NCI-H2171 treated with DMSO at 0.1 percent for 48 hours (cell line): ENCODE data around the gene CALHM2.
"Not testable (repeated sequence)": the region's sequence is repeated elsewhere in the genome, so short reads cannot be mapped to it uniquely, and the experiment has no call there.

Experiments
- DNase-seq: peaks from one replicate; lab custom pipeline; 2025; lab: John Stamatoyannopoulos, UW

CALHM2 gene, protein sequence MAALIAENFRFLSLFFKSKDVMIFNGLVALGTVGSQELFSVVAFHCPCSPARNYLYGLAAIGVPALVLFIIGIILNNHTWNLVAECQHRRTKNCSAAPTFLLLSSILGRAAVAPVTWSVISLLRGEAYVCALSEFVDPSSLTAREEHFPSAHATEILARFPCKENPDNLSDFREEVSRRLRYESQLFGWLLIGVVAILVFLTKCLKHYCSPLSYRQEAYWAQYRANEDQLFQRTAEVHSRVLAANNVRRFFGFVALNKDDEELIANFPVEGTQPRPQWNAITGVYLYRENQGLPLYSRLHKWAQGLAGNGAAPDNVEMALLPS

DNA sequence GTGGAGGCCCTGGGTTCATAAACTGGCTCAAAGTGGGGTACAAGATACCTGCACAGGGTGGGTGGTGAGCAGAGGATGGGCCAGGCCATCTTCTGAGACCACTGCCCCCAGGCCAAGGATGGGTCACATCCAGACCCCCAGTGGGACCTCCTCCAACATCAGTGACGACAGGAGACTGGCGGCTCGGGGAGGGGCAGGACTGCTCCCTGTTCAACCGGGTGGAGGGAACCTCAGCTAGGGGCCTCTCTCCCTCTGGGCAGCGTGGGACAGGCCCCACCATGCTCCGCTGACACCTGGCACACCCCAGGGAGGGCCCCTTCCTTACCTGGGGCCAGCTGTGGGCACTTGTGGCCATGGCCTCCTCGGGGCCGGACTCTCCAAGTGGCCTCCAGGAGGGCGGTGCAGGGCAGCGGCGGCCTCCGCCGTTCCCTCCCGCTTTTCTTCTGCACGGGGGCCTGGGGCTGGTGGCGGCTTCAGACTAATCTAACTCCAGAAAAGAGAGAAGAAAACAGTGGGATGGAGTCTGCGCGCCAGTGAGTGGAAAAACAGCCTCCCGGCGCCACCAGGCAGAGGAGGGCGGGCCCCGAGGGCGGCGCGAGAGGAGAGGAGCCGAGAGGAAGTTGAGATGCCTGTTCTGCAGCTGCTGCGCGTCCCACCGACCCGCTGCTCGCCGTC is at the start of gene CALHM2:
CALHM2 (minus strand) TSS at position 540 of the 675 bp plus-strand sequence. CDS start 2,429 bp downstream, outside the sequence.
- peak; percentile 64 for DNase-seq

DNA sequence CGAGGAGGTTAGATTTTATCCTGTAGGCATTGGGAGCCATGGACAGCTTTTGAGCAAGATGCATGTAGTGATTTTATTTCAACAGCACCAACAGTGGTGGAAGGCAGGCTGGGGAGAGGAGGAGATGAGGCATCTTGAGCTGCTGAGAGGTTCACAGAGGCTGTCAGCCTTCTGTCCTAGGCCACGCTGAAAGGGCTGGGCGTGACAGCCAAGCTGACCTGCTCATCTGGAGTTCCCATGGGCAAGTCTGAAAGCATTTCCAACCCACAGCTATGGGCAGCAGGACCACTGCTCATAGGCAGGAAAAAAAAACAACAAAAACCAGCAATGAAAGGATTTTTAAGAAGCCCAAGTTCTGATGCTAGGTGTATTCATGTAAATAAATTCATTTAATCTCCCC is 49.0 kb upstream of the CALHM2 start:
- DNase-seq, result no peak

DNA sequence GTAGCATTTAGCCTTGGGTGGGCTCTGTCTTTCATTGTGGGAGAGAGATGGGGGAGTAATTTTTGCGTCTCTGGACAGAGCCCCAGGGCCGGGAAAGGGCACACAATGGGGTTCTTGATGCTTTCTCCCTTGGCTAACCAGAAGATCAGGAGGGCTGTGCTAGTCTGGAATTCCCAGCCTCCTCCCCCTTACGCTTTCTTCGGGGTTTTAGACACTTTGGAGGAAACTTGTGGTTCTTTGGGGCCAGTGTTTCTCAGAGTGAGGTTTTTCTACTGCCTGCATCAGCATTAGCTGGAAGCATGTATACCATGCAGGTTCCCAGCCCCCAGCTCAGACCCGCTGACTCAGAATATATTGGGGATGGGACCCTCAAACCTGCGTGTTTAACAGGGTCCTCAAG is 48.3 kb upstream of the CALHM2 start:
- no peak for DNase-seq

DNA sequence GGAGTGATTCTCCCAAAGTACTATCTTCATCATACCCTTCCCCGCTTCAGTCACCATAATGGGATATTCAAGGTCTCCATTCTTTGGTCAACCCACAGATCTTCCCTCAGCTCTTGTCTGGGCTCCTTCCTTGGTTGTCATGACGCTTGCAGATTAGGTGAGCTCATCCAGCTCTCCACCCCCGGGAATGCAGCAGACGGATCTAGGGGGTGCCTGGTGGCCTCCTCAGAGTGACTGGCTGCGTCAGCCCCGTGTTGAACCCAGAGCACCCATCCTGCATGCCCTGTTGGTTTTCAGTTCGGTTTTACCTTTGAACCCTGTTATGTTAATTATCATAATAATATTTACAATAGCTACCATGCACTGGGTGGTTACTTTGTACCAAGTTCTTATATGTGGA is 47.7 kb upstream of the CALHM2 start:
- DNase-seq, result no peak

DNA sequence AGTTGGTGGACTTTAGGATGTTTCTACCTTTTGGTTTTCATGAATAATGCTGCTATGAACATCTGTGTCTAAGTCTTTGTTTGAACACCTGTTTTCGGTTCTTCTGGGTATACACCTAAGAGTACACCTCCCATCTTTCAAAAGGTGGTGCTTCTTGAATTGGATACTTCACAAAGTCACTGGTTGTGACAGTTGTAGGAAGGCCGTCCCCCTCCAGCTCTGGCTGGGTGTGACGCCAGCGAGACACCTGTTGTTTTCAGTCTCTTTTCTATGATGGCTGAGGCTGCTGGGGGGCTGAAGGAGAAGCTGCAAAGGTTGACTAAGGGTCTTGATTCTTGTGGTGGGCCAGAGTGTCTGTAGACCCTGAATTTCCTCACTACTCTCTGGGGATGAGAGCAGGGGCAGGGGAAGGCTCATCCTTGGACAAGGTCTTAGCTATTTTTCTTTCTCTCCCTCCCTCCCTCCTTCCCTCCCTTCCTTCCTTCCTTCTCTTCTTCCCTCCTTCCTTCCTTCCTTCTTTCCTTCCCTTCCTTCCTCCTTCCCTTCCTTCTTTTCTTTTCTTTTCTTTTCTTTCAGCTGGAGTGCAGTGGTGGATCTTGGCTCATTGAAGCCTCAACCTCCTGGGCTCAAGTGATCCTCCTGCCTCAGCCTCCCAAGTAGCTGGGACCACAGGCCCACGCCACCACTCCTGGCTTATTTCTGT is 46.9 kb upstream of the CALHM2 start:
- no peak for DNase-seq

DNA sequence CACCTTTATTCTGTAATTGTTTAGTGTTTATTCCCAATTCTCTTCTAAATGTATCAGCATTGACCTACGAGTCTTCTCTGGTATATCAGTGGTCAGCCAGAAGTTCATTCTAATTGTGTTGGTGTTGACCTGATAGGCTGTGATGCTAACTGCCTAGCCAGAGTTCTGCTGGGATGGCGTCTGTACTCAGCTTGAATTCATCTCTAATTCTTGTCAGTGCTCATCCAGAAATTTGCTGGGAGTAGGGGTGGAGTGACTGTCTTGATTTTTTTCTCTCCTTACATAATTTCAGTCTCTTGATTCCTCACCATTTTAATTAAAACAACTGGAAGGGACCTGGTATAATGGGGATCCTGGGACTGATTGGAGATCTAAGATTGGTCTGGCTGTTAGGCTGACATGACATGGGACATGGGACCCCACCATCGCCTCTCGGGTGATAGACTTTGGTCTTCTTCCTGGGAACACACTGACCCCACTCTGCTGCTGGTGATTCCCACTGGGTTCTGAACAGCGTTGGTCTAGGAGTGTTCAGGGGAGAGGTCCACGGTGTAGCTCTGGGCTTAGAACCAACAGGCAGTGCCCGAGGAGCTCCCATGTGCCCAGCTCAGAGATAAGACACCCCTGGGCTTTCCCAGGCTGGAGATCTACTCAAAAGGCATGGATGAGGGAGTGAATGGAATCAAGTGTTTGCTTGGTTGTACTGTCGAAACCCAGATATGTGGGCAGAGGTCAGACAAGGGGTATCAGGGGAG is 45.2 kb upstream of the CALHM2 start:
- no peak for DNase-seq

DNA sequence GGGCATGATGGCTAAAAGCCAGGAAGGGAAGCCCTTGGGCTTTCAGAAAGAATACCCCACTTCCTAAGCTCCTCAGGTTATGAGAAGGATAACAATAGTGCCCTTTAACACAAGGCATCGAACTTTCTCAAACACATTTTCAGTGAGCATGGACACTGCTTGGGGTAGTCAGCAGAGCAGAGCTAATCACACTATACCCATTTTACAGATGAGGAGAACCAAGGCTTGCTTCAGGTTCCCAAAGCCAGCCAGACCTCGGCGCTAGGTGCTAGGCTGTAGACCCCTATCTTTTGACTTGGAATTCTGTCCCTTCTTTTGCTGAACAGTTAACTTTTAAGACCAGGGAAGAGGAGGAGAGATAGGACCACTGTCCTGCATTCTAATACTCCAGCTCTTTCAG is 43.2 kb upstream of the CALHM2 start:
- DNase-seq, result no peak

DNA sequence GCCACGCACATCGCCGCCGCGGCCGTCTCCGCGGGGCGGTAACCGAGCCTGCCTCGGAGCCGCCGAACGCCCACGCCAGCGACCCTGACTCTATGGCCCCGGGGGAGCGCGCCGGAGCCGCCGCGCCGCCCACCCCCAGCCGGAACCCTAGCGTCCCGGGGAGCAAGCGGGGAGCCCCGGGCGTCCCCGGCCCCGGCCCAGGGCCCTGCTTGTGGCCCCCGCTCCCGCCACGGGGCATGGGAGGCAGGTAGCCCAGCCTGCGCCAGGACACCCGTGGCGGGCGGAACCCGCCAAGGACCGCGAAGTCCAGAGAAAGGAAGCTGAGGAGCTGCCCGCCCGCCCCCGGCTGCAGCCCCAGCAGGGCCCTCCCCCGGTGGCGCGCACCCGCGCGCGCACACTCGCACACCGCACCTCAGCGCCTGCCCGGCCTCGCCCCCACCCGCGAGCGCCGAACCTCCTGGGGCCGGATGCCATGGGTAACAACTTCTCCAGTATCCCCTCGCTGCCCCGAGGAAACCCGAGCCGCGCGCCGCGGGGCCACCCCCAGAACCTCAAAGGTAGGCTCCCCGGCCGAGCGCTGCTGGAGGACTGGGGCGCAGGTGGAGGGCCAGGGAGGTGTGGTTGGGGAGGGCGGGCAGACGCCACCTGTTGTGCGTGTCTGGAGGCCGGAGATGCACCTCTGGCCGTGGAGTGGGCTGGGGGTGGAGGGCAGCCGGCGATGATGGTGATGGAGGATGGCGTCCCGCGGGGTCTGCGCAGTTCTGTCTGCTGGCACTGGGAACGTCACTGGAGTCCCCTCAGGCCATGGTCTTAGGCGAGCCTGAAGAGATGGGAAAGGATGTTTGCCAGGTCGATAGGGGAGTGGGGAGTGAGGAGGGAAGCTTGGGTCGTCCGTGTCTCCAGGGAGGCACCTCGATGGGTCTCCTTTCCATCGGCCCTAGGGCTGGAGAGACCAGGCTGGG is 42.0 kb upstream of the CALHM2 start:
- no peak for DNase-seq

DNA sequence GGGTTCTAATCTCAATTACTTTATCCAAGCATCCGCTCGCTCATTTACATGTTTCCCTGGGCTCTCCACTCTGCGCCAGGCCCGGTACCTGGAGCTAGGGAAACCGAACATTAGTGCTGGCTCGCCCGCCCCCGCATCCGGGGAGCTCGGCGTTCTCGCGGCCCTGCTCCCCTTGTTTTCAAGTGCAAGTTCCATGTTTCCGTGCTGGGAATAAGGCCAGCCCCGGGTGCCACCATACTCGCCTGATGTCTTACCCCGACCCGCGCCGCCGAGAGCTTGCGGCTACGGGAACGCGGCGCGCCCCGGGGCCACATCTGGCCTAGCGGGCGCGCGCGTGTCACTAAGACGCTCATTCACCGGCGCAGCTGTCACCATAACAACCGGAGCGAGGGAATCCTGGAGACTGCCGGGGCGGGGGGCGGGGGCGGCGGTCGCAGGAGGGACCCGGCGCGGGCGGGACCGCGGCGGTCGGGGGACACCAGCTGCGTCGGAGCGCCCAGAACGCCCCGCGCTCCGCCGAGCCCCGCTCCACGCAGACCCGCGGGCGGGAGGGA is 41.3 kb upstream of the CALHM2 start, which contains the start of gene NEURL1:
NEURL1 (plus strand) TSS at position 344 of the 554 bp plus-strand sequence. CDS start 683 bp downstream, outside the sequence.
- peak; percentile 23 for DNase-seq

DNA sequence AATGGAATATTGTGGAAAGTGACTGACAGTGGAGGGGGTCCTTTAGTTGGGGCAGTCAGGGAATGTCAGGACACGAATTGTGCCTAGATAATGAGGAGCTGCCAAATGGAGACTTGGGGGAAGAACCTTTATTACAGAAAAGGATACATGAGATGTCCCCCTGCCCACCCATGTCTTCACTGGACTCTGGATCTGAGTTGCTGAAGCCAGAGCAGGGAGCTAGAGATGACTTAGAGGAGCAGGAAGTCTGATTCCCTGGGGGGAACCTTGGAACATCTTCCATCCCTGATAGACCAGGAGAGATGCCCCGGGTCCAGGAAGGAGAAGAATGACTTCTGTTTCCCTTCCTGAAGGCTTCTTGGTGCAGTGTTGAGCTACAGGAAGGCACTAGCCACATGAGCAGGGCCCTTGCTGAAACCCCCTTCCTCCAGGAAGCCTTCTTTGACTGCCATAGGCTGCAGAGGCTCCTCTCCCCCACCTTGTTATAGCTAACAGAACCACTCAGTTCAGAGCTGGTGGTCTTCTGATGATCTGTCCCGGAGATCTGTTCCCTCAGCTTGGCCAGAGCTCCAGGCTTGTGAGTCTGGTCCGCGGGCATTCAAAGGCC is 40.6 kb upstream of the CALHM2 start:
- DNase-seq, result no peak

DNA sequence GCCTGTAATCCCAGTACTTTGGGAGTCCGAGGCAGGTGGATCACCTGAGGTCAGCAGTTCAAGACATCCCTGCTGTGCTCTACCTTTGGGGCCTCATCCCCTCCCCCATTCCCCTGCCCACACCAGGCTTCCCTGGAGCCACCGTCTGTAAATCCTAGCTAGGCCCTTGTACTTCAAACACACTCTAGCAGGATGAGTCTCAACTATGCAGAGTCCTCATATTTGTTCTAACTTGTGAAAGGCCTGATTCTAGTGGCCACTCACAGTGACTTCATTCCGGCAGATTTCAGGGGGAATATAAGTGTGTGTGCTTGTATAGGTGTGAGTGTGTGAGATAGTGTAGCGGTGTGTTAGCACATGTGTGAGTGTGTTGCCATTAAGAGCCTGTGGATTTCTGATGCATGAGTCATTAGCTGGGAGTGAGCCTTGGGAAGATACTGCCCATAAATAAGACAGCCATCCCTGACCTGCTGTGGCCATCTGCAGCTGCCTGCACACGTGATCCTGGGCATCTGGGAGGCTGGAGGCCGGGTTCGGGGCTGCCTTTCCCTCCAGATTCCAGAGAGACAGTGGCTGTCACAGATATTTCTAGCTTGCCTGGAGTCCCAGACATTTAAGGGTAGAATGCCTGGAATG is 39.7 kb upstream of the CALHM2 start:
- DNase-seq, result no peak

DNA sequence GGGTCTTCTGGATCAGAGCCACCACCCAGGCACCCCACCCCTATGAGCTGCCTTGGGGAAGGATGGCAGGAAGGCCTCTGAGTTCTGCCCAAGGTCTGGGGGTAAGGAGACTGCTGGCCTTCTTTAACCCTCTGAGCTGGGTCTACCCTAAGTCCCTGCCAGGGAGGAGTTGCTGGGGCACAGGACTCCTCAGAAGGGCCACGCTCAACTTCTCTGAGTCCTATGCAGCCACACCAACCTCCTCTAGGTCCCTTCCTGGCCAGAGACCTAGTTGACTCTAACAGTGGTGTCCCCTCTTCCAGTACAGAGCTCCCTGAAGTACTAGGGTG is 38.8 kb upstream of the CALHM2 start:
- DNase-seq, result no peak

DNA sequence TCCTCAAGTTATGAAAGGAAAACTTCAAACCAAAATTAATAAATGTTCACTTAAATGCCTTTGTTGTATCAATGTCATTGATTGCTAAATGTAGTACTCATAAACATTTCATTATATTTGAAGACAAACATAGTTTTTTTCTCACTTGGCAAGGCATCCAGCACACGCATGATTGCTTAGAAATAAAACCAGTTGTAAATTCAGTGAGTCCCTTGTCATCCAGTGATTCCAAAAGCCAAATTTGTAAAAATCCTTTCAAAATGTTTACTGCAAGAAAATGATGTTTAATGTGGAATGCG is 35.2 kb upstream of the CALHM2 start:
- no peak for DNase-seq

DNA sequence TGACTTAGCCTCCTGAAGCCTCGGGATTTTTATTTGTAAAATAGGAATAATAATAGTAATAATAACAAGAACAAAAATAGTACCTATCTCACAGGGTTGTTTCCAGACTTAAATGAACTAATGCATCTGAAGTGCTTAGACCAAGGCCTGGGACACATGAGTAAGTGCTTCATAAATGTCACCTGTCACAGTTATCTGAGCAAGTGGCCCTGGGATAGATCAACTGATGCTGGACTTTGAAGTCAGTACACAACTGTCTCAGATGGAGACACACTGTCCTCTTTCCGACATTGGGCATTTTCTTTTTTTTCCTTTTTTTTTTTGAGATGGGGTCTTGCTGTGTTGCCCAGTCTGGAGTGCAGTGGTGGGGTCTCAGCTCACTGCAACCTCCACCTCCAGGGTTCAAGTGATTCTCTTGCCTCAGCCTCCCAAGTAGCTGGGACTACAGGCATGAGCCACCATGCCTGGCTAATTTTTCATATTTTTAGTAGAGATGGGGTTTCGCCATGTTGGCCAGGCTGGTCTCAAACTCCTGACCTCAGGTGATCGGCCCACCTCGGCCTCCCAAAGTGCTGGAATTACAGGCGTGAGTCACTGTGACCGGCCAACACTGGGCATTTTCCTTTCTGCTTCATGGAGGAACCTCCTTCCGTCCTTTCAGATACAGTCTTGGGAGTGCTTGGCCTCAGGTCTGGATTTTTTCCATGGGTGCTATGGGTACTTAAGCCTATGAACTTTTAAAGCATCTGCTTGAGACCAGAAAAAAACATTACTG is 34.7 kb upstream of the CALHM2 start:
- not testable (repeated sequence) for DNase-seq

DNA sequence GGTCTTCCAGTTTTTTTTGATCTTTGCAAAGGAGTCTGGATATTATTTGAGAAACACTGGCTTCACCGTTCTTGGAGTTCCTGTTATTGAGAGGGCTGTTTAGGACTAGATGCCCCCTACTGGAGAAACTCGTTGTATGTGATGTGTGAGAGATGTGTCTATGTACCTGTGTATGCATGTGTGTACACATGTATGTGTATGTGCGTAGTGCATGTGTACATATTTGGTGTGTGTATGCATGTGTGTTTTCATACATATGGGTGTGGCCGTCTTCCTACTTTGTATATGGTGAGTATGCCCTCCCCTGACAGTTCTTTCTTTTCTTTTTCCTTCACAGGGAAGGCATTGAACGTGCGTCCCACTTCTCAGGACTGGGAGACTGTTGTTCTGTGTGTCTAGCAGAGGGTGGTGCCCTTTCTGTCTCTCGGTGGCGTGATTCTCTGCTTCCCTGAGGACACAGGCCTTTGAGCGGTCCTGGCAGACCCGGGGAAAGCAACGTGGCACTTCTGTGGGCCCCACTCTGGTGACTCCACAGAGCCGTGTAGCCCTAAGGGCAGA is 29.9 kb upstream of the CALHM2 start:
- peak; percentile 16 for DNase-seq

DNA sequence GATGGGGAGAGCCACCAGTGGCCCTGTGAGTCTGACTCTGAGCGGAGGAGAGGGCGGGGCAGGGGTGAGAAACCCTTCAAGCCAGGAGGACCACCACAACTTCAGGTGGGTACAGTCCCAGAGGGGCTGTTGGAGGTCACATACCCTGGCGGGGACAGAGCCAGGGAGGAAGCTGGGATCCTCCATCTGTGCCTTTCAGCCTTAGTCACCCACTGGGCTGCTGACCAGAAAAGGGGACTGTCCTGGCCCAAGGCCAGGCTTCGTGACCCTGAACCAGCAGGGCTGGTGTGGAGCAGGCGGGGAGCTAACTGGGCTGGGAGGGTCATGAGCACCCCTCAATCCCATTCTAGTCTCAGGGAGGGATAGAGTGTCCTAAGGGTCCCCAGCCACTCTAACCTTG is 28.4 kb upstream of the CALHM2 start:
- no peak for DNase-seq

DNA sequence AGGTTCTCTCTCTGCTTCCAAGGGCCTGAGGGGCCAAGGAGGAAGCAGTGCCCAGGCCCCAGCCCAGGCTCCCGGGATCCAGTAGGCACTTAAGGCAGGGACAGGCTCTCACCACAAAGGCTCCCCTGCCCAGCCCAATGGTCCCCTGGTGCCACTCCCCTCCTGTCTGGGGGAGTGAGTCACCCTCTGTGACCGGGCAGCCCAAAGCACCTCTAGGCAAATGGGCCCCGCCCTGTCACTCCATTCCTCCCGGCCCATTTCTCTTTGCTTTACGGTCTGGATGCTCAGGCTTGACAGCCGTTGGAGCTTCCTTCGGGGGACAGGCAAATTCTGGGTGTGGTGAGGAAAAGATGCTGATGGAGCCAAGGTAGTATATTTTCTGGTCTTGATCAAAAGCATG is 27.0 kb upstream of the CALHM2 start, which contains the start of gene CALHM3:
CALHM3 (minus strand) TSS at position 106 of the 400 bp plus-strand sequence. CDS start 208 bp downstream, outside the sequence.
- DNase-seq, result no peak

DNA sequence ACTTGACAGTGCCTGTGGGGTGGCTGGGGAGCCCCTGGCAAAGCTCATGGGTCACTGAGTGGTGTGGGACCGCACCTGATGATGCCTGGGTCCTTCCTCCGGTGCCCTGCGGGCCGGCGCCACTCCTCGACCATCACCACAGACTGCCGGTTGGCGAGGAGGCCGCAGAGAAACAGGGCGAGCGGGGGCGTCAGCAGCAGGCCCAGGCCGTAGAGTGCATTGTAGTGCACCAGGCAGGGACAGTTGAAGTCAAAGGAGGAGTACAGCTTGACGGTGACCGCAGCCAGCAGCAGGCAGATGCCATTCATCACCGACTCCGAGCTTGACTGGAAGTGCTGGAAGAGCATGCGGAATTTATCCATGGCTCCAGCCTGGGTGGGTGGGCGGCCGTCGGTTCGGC is 26.5 kb upstream of the CALHM2 start:
- no peak for DNase-seq
